Measurements from ENCODE around the gene COX7A1. TPM values are rescaled to one million over a fixed set of nuclear protein-coding genes. Genes with fewer than 3 reads are reported as not detected.

COX7A1 gene
- total and polyA plus RNA-seq, 2 experiments from 2014 or later, result 8.4 to 93.2 TPM

- peaks cover 57% of the 10 kb centered on the region for H3K79me2 ChIP-seq (ENCODE audit: insufficient read depth)
- H3K27ac ChIP-seq, result no peak overlapping the region
- no peaks in the 10 kb centered on the region for H3K9me2 ChIP-seq (ENCODE audit: insufficient read depth)
- in situ Hi-C loops (cut with MboI), result no loop called here
- DNase-seq, result no peak
- no peaks in the 10 kb centered on the region for H3K9me3 ChIP-seq (ENCODE audit: low read depth)
- no peak for TF ChIP-seq EZH2phosphoT487 (IDR thresholded peaks at IDR 0.05; ENCODE audit: insufficient read depth, low read depth)
- TF ChIP-seq EZH2 (IDR thresholded peaks at IDR 0.05; ENCODE audit: insufficient read depth, poor library complexity, severe bottlenecking), result no peak
- H2AFZ ChIP-seq, result no peak overlapping the region
- no peak overlapping the region for H3K4me3 ChIP-seq
- WGBS, 2 experiments (ENCODE audit: low coverage in 1 of 2, low lambda C conversion rate in 2 of 2, missing lambda C conversion rate in 2 of 2), result 90 to 95% methylated on average over 6 of the region's 6 CpGs
- peaks cover 31% of the 10 kb centered on the region for H3K36me3 ChIP-seq (ENCODE audit: low read depth)
- H3K27me3 ChIP-seq (replicated peaks; ENCODE audit: insufficient read depth), result no peaks in the 10 kb centered on the region
- no peak overlapping the region for H3K9ac ChIP-seq
- 0 out of 2 replicates have a peak, but pooled peaks cover 12% of the 10 kb centered on the region for H3F3A ChIP-seq (ENCODE audit: insufficient read depth)
- H3K4me2 ChIP-seq (ENCODE audit: unreplicated experiment), result no peak overlapping the region
- 0 out of 2 replicates have a peak, but pooled peaks cover 7% of the 10 kb centered on the region for H3K4me1 ChIP-seq (ENCODE audit: insufficient read depth)
- peaks cover 7% of the 10 kb centered on the region; the same call in 1 of the 2 replicates for H4K20me1 ChIP-seq (ENCODE audit: insufficient read depth)
Observed at GRCh38 chr19:36144624-36145023, 7.6 kb downstream of the COX7A1 start.

- no peak for DNase-seq
- Histone ChIP-seq H3K4me1 (ENCODE audit: insufficient read depth) (0 out of 2 replicates have a peak, but pooled peaks cover 7% of the 10 kb centered on the region), H2AFZ (no peak overlapping the region), H3K4me2 (ENCODE audit: unreplicated experiment) (no peak overlapping the region), H3K9ac (no peak overlapping the region), H3K79me2 (ENCODE audit: insufficient read depth) (peaks cover 57% of the 10 kb centered on the region), H4K20me1 (ENCODE audit: insufficient read depth) (peaks cover 7% of the 10 kb centered on the region; the same call in 1 of the 2 replicates), H3K9me2 (ENCODE audit: insufficient read depth) (no peaks in the 10 kb centered on the region), H3K36me3 (ENCODE audit: low read depth) (peaks cover 31% of the 10 kb centered on the region), H3K4me3 (no peak overlapping the region), H3F3A (ENCODE audit: insufficient read depth) (0 out of 2 replicates have a peak, but pooled peaks cover 3% of the 10 kb centered on the region), H3K27me3 (replicated peaks; ENCODE audit: insufficient read depth) (no peaks in the 10 kb centered on the region), H3K9me3 (ENCODE audit: low read depth) (no peaks in the 10 kb centered on the region), H3K27ac (no peak overlapping the region)
- in situ Hi-C loops (cut with MboI), result no loop called here
- WGBS, 2 experiments (ENCODE audit: low coverage in 1 of 2, low lambda C conversion rate in 2 of 2, missing lambda C conversion rate in 2 of 2), result 86 to 88% methylated on average over 9 of the region's 9 CpGs
- TF ChIP-seq EZH2 (IDR thresholded peaks at IDR 0.05; ENCODE audit: insufficient read depth, poor library complexity, severe bottlenecking) (no peak), EZH2phosphoT487 (IDR thresholded peaks at IDR 0.05; ENCODE audit: insufficient read depth, low read depth) (no peak)
Observed at GRCh38 chr19:36142496-36142895, 9.8 kb downstream of the COX7A1 start.

- no peak overlapping the region for H2AFZ ChIP-seq
- 0 out of 2 replicates have a peak, but pooled peaks cover 3% of the 10 kb centered on the region for H3F3A ChIP-seq (ENCODE audit: insufficient read depth)
- H3K36me3 ChIP-seq (ENCODE audit: low read depth), result peaks cover 31% of the 10 kb centered on the region
- TF ChIP-seq EZH2phosphoT487 (IDR thresholded peaks at IDR 0.05; ENCODE audit: insufficient read depth, low read depth), result no peak
- TF ChIP-seq EZH2 (IDR thresholded peaks at IDR 0.05; ENCODE audit: insufficient read depth, poor library complexity, severe bottlenecking), result no peak
- H3K4me2 ChIP-seq (ENCODE audit: unreplicated experiment), result no peak overlapping the region
- H3K9ac ChIP-seq, result no peak overlapping the region
- DNase-seq, result no peak
- no peaks in the 10 kb centered on the region for H3K27me3 ChIP-seq (replicated peaks; ENCODE audit: insufficient read depth)
- peaks cover 57% of the 10 kb centered on the region for H3K79me2 ChIP-seq (ENCODE audit: insufficient read depth)
- in situ Hi-C loops (cut with MboI), result no loop called here
- no peak overlapping the region for H3K27ac ChIP-seq
- H3K9me2 ChIP-seq (ENCODE audit: insufficient read depth), result no peaks in the 10 kb centered on the region
- 94 to 97% methylated on average over 10 to 14 of the region's 14 CpGs for WGBS, 2 experiments (ENCODE audit: low coverage in 1 of 2, low lambda C conversion rate in 2 of 2, missing lambda C conversion rate in 2 of 2)
- no peak overlapping the region for H3K4me3 ChIP-seq
- H3K4me1 ChIP-seq (ENCODE audit: insufficient read depth), result peaks cover 9% of the 10 kb centered on the region; the same call in 1 of the 2 replicates
- no peaks in the 10 kb centered on the region for H3K9me3 ChIP-seq (ENCODE audit: low read depth)
- H4K20me1 ChIP-seq (ENCODE audit: insufficient read depth), result peaks cover 7% of the 10 kb centered on the region; the same call in 1 of the 2 replicates
Observed at GRCh38 chr19:36142046-36142445, 10.2 kb downstream of the COX7A1 start.

- DNase-seq, result peak; percentile 93
- H3K36me3 ChIP-seq (ENCODE audit: low read depth), result peaks cover 30% of the 10 kb centered on the region
- 0 out of 2 replicates have a peak, but pooled peaks cover 3% of the 10 kb centered on the region for H3F3A ChIP-seq (ENCODE audit: insufficient read depth)
- no peaks in the 10 kb centered on the region for H3K9me3 ChIP-seq (ENCODE audit: low read depth)
- H3K79me2 ChIP-seq (ENCODE audit: insufficient read depth), result peaks cover 55% of the 10 kb centered on the region
- 20 to 34% methylated on average over 21 to 42 of the region's 42 CpGs for WGBS, 2 experiments (ENCODE audit: low coverage in 1 of 2, low lambda C conversion rate in 2 of 2, missing lambda C conversion rate in 2 of 2)
- H2AFZ ChIP-seq, result no peak overlapping the region; the same call in 1 of the 2 replicates
- H3K9ac ChIP-seq, result peak overlapping the region; percentile 97
- TF ChIP-seq EZH2 (IDR thresholded peaks at IDR 0.05; ENCODE audit: insufficient read depth, poor library complexity, severe bottlenecking) (no peak), EZH2phosphoT487 (IDR thresholded peaks at IDR 0.05; ENCODE audit: insufficient read depth, low read depth) (no peak)
- H3K27ac ChIP-seq, result peak overlapping the region; percentile 93
- peaks cover 7% of the 10 kb centered on the region; the same call in 1 of the 2 replicates for H4K20me1 ChIP-seq (ENCODE audit: insufficient read depth)
- in situ Hi-C loops (cut with MboI), result no loop called here
- peaks cover 17% of the 10 kb centered on the region for H3K4me1 ChIP-seq (ENCODE audit: insufficient read depth)
- no peaks in the 10 kb centered on the region for H3K27me3 ChIP-seq (replicated peaks; ENCODE audit: insufficient read depth)
- peak overlapping the region; percentile 64 for H3K4me2 ChIP-seq (ENCODE audit: unreplicated experiment)
- peak overlapping the region; percentile 97 for H3K4me3 ChIP-seq
- H3K9me2 ChIP-seq (ENCODE audit: insufficient read depth), result no peaks in the 10 kb centered on the region
Observed at GRCh38 chr19:36141039-36141927, 11.0 kb downstream of the COX7A1 start.
